GM23338 (cell line): ENCODE measurements around the gene HARS1.

ENCODE experiments used
- EZH2 ChIP-seq: fragments of 200-600 bp; sonication (generic); IDR thresholded peaks from one replicate; pipeline ENCODE4 v1.8.0; 2017; ENCODE audit warnings: antibody characterized with exemption, mild to moderate bottlenecking, low read depth; ENCODE audit not compliant: unreplicated experiment
- EZH2phosphoT487 ChIP-seq: fragments of 200-600 bp; sonication (generic); IDR thresholded peaks from one replicate; pipeline ENCODE4 v1.8.1; 2018; ENCODE audit warnings: antibody characterized with exemption; ENCODE audit not compliant: unreplicated experiment
- JUNB ChIP-seq: IDR thresholded peaks from one replicate; pipeline ENCODE4 v1.6.1; 2016; ENCODE audit warnings: antibody characterized with exemption; ENCODE audit not compliant: unreplicated experiment
- NANOG ChIP-seq: IDR thresholded peaks from 2 replicates; pipeline ENCODE4 v1.6.1; 2016; ENCODE audit warnings: antibody characterized with exemption, borderline replicate concordance
- POLR2AphosphoS5 ChIP-seq: IDR thresholded peaks from 2 replicates; pipeline ENCODE4 v1.6.1; 2016; ENCODE audit warnings: antibody characterized with exemption, low read depth
- STAT1 ChIP-seq: IDR thresholded peaks from one replicate; pipeline ENCODE4 v1.6.1; 2016; ENCODE audit warnings: antibody characterized with exemption; ENCODE audit not compliant: unreplicated experiment
- ZNF331 ChIP-seq: fragments of 250-450 bp; sonication (Bioruptor Pico); IDR thresholded peaks from 2 replicates; pipeline ENCODE4 v1.5.0; 2020; ENCODE audit warnings: low read depth, mild to moderate bottlenecking, moderate library complexity
- TF ChIP-seq, protein P1 (sequence below), 2 experiments: fragments of 200-600 bp in 1 of 2; sonication (generic) in 1 of 2; conservative IDR thresholded peaks; 2 replicates each; pipeline versions ENCODE4 v1.5.1 to v1.6.1; 2016 to 2017; ENCODE audit warnings: antibody characterized with exemption in 2 of 2, low read depth in 2 of 2, mild to moderate bottlenecking in 2 of 2, moderate library complexity in 1 of 2
- TF ChIP-seq, protein P2 (sequence below): IDR thresholded peaks from one replicate; pipeline ENCODE4 v1.6.1; 2018; ENCODE audit warnings: antibody characterized with exemption; ENCODE audit not compliant: unreplicated experiment
- TF ChIP-seq, protein P3 (sequence below): IDR thresholded peaks from 2 replicates; pipeline ENCODE4 v1.6.1; 2016; ENCODE audit warnings: antibody characterized with exemption

DNA sequence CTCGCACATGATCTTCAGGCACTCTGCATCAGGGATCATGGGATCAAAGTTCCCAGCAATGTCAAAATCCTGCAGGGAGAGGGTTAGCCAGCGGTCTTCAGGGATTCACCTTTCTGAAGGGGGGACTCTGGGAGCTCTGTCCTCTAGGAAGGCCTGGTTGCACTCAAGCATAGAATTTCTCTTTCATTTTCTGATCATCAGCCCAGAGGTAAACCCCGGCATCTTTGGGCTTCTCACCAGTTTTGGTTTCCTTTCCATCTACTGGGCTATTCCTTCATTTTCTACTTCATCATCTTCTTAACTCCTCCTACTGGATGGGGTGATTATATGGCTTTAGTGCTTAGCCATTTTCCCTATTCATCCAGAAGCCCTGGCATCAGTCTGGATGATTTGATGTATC lies 13.2 kb downstream of the HARS1 start:
- TF ChIP-seq, protein P1, sequence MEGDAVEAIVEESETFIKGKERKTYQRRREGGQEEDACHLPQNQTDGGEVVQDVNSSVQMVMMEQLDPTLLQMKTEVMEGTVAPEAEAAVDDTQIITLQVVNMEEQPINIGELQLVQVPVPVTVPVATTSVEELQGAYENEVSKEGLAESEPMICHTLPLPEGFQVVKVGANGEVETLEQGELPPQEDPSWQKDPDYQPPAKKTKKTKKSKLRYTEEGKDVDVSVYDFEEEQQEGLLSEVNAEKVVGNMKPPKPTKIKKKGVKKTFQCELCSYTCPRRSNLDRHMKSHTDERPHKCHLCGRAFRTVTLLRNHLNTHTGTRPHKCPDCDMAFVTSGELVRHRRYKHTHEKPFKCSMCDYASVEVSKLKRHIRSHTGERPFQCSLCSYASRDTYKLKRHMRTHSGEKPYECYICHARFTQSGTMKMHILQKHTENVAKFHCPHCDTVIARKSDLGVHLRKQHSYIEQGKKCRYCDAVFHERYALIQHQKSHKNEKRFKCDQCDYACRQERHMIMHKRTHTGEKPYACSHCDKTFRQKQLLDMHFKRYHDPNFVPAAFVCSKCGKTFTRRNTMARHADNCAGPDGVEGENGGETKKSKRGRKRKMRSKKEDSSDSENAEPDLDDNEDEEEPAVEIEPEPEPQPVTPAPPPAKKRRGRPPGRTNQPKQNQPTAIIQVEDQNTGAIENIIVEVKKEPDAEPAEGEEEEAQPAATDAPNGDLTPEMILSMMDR (conservative IDR thresholded peaks at IDR 0.05; ENCODE audit: low read depth in 2 of 2) = no peak
- TF ChIP-seq EZH2phosphoT487 = no peak
- TF ChIP-seq POLR2AphosphoS5 = no peak
- TF ChIP-seq EZH2 = no peak
- TF ChIP-seq, protein P2, sequence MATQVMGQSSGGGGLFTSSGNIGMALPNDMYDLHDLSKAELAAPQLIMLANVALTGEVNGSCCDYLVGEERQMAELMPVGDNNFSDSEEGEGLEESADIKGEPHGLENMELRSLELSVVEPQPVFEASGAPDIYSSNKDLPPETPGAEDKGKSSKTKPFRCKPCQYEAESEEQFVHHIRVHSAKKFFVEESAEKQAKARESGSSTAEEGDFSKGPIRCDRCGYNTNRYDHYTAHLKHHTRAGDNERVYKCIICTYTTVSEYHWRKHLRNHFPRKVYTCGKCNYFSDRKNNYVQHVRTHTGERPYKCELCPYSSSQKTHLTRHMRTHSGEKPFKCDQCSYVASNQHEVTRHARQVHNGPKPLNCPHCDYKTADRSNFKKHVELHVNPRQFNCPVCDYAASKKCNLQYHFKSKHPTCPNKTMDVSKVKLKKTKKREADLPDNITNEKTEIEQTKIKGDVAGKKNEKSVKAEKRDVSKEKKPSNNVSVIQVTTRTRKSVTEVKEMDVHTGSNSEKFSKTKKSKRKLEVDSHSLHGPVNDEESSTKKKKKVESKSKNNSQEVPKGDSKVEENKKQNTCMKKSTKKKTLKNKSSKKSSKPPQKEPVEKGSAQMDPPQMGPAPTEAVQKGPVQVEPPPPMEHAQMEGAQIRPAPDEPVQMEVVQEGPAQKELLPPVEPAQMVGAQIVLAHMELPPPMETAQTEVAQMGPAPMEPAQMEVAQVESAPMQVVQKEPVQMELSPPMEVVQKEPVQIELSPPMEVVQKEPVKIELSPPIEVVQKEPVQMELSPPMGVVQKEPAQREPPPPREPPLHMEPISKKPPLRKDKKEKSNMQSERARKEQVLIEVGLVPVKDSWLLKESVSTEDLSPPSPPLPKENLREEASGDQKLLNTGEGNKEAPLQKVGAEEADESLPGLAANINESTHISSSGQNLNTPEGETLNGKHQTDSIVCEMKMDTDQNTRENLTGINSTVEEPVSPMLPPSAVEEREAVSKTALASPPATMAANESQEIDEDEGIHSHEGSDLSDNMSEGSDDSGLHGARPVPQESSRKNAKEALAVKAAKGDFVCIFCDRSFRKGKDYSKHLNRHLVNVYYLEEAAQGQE = no peak
- no peak for TF ChIP-seq JUNB
- TF ChIP-seq STAT1 = no peak
- no peak for TF ChIP-seq NANOG
- TF ChIP-seq ZNF331 (CRISPR knock-in tag) = no peak
- TF ChIP-seq, protein P3, sequence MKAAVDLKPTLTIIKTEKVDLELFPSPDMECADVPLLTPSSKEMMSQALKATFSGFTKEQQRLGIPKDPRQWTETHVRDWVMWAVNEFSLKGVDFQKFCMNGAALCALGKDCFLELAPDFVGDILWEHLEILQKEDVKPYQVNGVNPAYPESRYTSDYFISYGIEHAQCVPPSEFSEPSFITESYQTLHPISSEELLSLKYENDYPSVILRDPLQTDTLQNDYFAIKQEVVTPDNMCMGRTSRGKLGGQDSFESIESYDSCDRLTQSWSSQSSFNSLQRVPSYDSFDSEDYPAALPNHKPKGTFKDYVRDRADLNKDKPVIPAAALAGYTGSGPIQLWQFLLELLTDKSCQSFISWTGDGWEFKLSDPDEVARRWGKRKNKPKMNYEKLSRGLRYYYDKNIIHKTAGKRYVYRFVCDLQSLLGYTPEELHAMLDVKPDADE = no peak
